Stromal cell of bone marrow (primary cell): ENCODE results near the gene SKP2.
A peak's percentile ranks its signal among the peaks of the same experiment; 100 is the strongest.

Source experiments
- DNase-seq: peaks from one replicate; pipeline ENCODE4 v3.0.0-alpha.2; 2012; ENCODE audit warnings: low read depth

SKP2 gene

DNA sequence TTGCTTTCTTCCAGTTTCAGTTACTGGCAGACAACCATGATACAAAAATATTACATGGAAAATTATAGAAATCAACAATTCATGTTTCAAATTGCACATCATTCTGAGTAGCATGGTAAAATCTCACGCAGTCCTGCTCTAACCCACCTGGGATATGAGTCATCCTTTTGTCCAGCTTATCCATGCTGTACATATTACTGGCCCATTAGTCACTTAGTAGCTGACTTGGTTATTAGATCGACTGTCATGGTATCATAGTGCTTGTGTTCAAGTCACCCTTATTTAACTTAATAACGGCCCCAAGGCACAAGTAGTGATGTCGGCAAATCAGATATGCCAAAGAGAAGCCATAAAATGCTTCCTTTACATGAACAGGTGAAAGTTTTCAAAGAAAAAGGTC lies 48.6 kb downstream of the SKP2 start:
- DNase-seq, result peak; percentile 5

DNA sequence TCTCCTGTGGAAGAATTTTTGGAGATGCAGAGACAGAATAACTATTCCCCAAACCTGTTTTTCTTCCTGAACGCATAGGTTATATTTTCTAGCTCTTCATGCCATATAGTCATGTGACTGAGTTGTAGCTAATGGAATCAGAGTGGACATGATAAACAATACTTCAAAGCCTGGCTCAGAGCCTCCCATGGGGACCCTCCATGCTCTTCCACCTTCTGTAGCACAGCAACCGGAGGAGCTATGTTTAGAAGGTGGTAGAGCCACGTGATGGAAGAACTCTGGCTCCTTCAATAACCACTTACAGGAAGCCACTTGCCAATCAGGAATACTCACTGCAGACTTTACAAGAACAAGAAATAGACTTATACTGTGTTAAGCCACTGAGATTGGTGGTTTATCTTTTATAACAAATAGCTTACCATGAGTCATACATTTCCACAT lies 50.6 kb downstream of the SKP2 start:
- DNase-seq, result peak; percentile 7

DNA sequence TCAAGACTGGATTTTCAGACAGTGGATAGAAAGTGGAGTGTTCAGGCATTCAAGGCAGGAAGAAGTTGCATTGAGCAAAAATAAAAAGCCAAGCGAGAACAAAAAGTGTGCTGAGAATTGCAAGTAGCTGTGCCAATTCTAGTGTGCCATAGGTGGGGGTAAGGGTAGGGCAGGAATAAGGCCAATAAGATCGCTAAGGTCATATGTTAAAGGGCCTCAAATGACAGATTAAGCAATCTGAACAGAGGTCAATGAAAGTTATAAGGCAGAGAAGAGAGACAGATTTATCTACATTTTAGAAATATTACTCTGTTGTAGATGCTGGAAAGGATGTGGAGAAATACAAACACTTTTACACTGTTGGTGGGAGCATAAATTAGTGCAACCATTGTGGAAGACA lies 53.4 kb downstream of the SKP2 start:
- no peak for DNase-seq

DNA sequence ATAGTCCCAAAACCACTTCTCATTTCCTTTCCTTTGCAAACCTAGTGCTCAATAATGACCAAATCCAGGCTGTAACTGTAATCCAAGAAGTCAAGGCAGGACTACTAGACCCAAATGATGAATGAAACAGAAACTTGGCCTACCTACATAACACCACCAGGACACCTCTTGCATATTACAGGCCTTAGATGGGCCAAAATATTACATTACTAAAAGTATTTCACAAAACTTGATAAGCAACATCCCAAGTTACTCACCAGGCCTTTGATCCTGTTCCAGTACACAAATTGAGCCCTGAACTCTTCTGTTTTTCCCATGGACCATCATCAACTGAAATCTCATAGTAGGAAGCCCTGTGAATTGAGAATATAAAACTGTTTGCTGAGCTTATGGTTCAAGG lies 55.0 kb downstream of the SKP2 start:
- DNase-seq, result no peak

DNA sequence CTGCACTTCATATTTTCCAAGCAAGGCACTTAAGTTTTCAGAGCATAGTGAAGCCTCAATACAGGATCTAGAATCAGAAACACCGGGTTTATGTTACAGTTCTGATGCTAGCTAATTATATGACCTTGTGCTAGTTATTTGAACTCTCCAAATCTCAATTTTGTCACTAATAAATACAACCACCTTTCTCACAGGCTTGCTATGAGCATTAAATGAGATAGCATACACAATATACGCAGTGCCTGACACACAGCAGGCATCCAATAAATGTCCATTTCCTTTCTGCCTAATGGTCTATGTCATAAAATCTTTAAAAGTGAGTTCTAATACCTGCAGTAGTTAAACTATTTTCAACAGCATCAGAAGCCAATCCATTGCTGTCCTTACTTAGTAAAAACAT lies 56.9 kb downstream of the SKP2 start:
- DNase-seq, result no peak

DNA sequence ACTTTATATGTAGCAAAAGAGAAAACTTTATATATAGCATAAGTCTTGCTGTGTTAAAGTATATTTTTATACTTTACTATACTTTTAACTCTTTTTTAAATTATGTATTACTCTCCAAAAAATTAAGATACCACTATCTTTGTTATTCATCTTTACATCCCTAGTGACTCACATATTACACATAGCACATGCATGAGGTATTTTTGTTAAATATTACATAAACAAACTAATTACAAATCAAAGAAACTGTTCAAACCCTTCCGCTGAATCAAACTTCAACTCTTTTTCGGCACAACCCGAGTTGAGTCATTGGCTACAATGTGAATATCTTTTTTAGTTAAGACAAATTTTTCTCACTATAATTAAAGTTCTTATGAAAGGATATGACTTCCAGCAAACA lies 57.8 kb downstream of the SKP2 start:
- no peak for DNase-seq

DNA sequence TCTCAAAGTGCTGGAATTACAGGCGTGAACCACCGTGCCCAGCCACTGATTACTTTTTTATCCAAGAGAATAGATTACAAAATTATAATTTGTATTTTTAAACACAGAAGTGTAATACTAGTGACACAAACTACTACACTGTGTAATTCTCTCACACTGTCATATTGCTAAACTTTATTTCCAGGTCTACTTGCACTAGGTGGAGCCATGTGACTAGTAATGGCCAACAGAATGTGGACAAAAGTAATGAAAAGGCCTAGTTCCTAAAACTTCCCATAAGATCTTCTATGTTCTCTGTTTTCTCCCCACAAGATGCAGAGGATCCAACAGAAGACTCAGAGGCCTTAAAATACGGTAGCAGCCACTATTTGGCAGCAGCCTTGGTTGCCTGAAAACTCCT lies 62.5 kb downstream of the SKP2 start:
- DNase-seq, result no peak

DNA sequence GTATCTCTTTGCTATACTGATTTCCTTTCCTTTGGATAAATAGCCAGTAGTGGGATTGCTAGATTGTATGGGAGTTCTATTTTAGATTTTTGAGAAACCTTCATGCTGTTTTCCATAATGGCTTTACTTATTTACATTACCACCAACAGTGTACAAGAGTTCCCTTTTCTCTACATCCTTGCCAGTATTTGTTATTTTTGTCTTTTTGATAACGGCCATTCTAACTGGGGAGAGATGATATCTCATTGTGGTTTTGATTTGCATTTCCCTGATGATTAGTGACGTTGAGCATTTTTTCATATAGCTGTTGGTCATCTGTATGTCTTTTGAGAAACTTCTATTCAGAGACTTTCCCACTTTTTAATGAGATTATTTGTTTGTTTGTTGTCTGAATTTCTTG lies 64.0 kb downstream of the SKP2 start:
- DNase-seq, result no peak

DNA sequence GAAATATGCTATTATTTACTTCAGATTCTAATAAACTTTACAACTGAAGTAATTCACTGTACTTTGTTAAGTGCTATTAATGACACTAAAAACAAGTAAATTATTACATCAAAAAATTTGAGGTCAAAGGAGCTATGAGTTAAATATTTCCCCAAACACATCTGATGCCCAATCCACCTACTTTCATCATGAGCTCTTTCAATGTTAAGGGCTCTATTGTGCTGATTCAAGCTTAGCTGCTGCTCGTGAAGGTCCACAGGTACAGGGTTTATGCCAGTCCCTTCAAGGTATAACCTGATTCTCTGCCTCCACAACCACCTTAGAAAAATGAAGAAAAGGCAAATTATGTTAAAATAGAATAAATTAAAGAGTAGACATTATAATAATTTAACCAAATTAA lies 65.7 kb downstream of the SKP2 start:
- DNase-seq, result no peak

DNA sequence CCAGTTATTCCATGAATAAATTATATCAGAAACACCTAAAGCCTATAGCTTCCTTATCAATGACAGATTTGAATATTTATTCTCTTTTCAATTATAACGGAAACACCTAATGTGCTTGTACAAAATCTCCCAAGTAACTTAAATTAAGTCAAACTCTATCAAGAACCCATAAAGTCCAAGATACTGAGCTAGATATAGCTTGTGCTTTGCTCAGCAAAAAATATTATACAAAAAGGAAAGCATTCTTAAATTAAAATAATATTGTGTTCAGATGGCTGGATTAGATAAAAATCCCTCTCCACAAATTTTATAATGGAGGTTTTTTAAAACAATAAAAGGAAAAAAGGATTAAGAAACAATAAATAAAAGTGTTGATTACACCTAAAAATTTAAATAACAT lies 66.1 kb downstream of the SKP2 start:
- DNase-seq, result no peak

DNA sequence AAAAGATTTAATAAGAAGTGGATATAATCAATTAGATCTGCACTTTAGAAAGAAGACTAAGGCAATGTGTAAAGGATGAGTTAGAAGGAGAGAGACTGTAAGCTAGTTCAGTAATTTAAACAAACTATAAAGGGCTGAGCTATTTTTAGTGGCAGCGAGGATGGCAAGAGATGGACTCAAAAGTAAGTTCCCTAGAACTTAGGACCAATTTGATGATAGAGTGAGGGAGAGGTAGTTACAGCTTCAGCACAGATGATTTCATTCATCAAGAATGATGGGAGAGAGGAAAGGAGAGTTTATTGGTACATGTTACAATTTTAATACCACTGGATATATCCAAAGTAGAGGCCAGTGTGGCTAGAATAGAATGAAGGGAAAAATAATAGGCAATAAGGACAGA lies 70.7 kb downstream of the SKP2 start:
- DNase-seq, result no peak

DNA sequence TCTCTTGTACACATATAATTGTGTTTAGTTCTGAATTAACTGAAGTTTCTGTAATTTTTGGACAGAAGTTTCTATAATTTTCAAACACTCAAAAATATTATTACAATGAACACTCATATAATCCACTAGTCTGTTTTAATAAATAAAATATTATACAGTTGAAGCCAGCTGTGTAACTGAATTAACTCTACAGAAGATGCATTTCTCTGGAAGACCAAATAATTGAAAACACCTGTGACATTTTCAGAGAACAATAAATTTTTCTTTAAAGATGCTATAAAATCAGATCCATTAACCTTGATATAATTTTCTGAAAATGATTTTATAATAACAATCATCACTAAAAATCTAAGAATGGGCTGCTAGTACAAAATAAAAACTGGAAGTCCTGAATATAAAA lies 75.1 kb downstream of the SKP2 start:
- DNase-seq, result no peak

DNA sequence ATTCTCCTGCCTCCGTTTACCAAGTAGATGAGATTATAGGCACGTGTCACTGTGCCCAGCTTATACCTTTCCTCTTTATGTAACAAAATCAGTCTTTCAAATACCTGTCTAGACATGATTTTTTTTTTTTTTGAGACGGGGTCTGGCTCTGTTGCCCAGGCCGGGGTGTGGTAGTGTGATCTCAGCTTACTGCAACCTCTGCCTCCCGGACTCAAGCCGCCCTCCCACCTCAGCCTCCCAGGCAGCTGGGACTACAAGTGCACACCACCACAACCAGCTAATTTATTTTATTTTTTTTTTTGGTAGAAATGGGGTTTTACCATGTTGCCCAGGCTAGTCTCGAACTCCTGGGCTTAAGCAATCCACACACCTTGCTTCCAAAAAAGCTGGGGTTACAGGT lies 76.6 kb downstream of the SKP2 start:
- DNase-seq, result no peak

DNA sequence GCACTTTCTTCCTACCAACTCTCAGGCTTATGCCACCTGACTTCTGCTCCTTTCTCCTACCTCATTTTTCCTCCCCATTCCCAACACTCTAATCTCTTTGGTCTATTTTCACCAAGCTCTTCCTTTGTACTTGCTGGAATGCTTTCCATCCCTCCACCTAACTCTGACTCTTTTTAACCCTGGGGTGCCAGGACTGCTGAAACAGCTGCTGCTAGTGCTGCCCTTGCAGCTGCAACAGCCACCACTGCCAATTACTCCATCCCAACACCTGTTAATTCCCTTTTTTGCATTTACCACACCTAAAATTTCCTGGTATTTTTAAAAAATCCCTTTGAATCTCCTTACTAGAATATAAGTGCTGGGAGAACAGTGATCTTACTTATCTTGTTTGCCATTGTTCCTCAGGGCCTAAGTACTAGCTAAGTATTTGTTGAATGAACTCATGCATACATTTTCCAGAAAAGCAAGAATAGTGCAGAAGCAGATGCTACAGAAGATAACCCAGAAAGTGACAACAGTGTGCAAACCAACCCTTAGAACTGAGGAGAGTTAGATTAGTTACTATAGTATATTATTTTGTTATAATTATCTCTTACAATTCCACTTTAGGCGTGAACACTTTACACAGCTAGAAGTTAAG lies 78.4 kb downstream of the SKP2 start:
- DNase-seq, result no peak

DNA sequence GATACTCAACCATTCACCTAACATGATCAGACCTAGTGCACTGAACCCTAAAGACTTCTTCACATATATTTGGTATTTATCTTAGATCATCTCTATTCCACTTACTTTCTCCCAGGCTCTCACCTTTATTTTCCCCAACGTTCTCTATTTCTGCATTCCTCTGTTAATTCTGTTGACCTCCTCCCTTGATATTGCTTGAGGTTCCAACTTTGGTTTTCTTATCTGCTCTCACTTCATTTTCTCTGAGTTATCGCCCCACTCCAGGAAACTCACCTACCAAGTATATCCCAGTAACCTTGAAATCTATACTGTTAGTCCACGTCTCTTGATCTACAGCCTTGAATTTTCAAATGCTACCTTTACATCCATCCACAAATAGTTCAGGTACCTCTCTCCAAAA lies 80.6 kb downstream of the SKP2 start:
- DNase-seq, result no peak
